Renal cortical epithelial cell (primary cell): ENCODE data around the gene ATAD3B. TPM values are rescaled to one million over a fixed set of nuclear protein-coding genes. Genes with fewer than 3 reads are reported as not detected.
"Not testable (repeated sequence)": the region's sequence is repeated elsewhere in the genome, so short reads cannot be mapped to it uniquely, and the experiment has no call there.

Source experiments
- DNase-seq: peaks from one replicate; pipeline ENCODE4 v3.0.0-alpha.2; 2011; ENCODE audit warnings: low read depth
- total RNA-seq: library from RNA; depleted of rRNA; stranded (reverse); fragments of >200 nt; gene quantifications from 2 replicates; pipeline ENCODE4 v1.2.3, GENCODE V29; 2014

The ATAD3B gene
- total RNA-seq, 1 donor from 2014 or later: 12.2 TPM

DNA sequence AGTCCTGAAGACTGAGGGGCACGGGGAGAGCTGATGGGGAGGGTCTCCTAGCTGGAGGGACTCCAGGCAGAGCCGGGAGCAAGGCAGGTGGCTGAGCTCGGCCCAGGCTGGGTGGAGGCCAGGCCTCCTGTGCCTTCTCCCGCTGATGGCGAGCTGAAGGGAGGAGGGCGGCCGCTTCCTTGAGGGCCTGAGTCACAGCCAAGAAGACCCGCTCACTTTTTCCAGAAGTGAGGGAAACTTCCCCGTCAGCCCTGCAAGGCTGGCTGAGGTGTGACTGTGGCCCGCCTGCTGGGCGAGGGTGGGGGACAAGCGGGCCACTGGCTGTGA lies 37.8 kb upstream of the ATAD3B start:
- DNase-seq: peak; percentile 17

DNA sequence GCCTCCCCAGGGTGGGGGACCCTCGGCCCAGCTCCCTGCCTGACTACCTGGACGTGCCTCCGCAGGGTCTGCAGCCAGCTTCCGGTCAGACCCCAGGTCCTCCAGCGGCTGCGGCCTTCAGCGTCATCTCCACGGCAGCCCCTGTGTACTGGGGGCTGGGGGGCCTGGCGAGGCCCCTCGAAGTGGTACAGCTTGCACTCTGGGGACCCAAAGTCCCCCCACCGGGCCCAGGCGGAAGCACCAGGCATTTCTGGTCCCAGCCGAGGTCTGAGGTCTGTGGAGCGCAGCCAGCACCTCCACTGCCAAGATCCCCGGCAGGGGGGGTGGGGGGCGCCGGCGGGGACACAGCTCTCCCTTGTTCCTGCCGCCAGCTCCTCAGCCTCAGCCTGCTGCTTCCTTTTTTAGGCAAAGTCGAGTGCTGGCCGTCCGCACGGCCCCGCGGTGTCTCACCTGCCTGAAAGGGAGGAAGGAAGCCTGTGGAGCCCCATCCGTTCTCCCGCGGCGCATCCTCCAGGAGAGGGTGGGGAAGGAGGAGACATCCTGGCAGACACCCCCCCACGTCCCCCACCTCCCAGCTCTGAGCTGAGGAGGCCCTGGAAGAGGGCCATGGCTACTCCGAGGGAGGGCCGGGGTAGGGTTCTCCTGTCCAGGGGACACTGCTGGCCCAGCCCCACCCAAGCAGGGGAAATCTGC lies 37.3 kb upstream of the ATAD3B start:
- DNase-seq: no peak

DNA sequence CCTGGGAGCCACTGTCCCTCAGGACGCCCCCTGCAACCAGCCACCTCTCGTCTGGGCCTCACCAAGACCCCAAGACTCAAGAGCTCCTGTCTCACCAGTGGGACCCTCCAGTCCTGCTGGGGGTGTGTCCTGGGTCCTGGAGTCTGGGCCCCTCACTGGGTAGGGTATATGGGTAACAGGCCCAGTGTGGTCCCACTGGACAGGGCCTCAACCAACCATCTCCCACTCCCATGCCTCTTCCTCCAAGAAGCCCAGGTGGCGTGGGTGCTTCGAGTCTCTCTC lies 36.8 kb upstream of the ATAD3B start:
- DNase-seq: no peak

DNA sequence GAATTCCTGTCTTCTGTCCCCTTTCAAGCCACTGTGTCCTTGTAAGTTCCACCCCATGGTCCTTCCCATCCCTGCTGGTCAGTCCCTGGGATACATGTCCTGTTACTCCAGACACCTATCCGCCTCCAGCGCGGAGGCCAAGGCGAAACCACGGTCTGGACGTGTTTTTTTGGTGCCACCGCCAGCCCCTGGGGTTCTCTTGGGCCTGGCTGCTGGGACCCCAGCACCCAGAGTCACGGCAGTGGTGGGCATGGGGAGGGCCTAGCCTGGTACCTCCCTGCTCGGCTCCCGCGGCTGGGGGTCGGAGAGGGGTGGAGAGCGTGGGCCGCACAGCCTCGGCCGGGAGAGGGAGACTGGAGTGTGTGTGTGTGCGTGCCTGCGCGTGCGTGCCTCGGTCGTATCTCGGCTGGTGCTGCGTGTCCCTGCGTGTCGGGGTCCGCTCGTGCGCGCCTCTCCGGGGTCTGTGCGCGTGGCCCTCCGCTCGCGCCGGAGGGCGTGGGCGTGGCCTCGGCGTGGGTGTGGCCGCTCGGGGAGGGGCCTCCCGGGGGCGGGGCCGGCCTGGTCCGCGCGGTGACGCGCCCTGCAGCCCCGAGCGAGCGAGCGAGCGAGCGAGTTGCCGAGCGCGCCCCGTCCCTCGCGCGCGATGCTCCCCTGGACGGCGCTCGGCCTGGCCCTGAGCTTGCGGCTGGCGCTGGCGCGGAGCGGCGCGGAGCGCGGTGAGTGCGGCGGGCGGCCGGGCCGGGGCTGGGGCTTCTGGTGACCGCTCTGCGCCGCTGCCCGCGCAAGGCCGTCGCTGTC lies 36.3 kb upstream of the ATAD3B start, which contains the start of gene VWA1:
Gene VWA1, plus strand, starts transcription at position 585 of the 798 bp plus-strand sequence. Its CDS starts 59 bp downstream, at position 644.
- DNase-seq: no peak

DNA sequence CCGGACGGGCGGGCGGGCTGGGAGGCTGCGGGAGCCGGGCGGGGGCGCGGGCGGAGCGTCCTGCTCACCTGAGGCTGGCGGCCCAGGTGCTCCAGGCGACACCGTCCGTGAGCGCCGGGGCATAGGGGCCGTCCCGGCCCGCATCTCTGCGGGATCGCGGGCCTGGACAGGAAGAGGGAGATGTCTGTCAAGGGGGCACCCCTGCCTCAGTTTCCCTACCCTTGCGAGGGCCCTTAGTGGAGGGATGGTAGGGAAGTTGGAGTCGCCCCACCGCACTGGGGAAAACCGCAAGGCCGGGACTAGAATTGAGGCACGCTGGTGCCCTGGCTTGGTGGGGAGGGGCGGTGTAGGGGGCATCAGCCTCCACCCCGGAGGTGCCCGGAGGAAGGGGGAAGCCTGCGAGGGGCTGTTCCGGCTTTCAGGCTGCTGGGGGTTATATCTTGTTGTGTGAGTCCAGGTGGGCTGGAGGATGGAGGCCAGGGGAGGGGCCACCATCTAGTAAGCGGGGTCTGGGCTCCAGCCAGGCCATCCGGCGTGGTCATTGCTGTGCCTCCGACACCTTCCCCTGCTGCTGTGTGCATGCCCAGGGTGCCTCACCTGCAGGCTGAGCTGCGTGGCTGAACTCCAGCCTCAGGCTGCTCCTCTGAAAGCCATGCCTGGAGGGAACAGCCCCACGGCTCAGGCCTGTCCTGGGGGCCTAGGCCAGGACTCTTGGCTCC lies 35.5 kb upstream of the ATAD3B start:
- DNase-seq: no peak

DNA sequence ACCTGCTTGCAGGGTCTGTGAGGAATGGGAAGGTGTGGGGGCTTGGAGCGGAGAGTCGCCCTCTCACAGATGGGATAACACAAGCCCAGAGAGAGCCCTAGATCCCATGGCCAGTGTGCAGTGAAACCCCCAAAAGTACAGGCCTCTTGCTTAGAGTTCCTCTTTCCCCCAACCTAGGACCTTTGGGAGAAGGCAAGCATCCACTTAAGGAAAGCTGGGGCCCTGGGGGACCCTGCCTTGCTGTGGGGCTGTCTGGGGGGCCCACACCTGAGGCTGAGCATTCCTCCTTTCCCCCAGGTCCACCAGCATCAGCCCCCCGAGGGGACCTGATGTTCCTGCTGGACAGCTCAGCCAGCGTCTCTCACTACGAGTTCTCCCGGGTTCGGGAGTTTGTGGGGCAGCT lies 34.9 kb upstream of the ATAD3B start:
- DNase-seq: no peak

DNA sequence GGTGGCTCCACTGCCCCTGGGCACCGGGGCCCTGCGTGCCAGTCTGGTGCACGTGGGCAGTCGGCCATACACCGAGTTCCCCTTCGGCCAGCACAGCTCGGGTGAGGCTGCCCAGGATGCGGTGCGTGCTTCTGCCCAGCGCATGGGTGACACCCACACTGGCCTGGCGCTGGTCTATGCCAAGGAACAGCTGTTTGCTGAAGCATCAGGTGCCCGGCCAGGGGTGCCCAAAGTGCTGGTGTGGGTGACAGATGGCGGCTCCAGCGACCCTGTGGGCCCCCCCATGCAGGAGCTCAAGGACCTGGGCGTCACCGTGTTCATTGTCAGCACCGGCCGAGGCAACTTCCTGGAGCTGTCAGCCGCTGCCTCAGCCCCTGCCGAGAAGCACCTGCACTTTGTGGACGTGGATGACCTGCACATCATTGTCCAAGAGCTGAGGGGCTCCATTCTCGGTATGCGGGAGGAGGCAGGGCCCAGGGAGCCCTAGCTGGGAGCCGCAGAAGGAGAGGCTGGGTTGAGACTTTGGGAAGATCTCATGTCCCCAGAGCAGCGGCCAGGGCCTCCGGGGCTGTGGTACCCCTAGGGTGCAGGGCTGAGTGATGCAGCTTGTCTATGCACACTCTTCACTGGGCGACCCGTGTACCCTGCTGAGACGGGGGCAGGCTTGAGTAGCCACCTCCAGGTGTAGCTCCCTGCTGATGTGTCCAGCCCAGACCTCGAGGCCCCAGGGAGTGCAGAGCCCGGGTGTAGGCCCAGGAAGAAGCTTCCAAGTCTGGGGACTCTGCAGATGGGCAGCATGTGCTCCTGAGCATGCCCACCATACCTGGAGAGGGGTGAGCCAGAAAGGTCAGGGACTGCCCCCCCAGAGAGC lies 34.3 kb upstream of the ATAD3B start:
- DNase-seq: no peak

DNA sequence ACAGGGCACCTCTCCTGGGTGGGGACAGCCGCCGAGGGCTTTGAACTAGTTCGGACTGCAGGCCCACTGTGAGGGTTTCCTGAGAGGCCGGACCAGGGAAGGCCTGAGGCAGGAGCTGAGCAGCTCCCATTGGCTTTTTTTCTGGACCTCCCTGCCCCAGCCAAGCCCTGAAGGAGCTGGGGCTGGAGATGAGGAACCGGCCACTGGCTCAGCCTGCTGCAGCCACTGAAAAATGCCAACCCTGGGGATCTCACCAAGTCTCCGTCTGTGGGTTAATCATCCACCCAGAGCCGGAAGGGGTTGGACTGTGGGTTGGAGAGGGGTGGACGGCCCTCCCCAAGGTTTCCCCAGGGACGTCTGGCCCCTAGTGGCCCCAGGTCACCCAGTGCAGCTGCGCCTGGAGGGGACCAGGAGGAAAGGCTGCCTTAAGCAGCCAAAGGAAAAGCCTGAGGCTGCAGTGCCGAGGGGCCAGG lies 33.6 kb upstream of the ATAD3B start:
- DNase-seq: peak; percentile 84

DNA sequence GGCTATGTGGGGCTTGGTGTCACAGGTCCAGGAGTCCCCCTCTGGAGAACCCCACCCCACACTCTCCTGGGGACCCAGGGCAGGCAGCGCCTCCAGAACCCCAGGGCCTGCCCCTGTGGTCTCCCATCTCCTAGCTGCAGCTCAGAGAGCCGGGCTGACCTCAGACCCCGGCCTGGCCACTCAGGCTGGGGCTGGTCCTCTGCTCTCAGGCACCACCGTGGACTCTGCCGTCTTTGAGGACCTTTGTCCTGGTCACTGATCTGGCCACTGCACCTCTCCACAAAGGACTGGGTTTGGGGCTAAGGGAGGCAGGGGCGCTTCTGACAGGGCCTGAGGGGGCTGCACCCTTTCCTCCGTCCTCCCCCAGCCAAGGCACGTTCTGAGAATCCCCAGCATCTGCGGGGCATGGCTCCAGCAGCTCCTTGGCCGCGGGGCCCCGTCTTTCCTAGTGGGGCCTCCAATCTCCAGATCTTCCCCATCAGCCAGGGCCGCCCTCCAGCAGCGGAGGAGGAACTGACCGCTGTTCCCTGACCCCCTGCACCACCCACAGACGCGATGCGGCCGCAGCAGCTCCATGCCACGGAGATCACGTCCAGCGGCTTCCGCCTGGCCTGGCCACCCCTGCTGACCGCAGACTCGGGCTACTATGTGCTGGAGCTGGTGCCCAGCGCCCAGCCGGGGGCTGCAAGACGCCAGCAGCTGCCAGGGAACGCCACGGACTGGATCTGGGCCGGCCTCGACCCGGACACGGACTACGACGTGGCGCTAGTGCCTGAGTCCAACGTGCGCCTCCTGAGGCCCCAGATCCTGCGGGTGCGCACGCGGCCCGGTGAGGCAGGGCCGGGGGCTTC lies 32.8 kb upstream of the ATAD3B start:
- no peak for DNase-seq

DNA sequence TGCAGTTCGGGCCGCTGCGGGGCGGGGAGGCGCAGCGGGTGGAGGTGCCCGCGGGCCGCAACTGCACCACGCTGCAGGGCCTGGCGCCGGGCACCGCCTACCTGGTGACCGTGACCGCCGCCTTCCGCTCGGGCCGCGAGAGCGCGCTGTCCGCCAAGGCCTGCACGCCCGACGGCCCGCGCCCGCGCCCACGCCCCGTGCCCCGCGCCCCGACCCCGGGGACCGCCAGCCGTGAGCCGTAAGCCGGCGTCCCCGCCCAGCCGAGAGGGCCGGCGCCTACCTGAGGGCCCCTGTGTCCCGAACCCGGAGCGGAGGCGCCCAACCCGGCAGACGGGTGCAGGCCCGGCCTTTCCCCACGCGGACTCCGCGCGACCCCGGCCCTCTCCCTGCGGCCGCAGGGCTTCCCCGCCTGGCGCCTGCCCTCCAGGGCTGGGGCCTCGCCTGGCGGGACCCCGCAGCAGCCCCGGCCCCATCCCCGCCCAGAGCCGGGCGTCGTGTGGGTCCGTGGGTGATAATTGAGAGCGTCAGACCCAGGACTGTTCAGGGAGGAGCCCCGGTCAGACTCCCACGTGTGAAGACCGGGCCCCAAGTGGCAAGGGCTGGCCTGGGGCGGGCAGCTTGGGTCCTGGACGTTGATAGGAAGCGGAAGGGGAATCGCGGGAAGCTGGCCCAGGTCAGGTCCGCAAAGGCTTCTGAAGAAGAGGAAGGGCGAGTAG lies 31.9 kb upstream of the ATAD3B start:
- DNase-seq: no peak

DNA sequence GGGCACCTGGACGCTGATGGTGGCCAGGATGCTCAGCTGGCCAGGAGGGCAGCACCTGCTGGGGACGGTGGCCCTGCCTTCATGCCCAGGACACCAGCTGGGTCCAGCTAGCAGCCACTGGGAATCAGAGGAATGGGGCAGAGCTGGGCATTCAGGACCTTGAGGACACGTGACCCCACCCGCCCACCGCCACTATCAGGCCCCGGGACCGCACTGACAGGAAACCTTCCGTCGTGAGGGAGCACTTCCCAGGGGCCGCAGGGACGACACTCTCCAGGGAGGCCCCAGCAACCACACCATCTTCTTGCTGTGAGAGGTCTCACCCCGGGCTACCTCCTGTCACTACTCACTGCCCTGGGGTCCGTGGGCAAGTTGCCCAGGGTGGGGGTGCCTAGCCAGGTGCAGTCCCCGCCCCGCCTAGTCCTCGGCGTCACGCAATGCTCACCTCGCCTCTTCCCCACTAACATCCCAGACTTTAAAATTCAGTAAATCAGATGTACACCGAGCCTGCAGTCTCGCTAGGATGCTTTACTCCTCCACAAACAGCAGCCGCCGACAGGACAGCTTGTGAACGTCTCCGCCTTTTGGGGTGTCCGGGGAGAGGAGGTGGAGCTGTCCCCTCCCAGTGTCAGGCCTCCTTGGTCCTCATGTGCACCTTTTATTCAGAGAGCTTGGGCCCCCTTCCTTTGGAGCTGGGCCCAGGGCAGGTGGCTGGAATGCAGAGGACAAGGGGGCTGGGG lies 31.1 kb upstream of the ATAD3B start:
- no peak for DNase-seq

DNA sequence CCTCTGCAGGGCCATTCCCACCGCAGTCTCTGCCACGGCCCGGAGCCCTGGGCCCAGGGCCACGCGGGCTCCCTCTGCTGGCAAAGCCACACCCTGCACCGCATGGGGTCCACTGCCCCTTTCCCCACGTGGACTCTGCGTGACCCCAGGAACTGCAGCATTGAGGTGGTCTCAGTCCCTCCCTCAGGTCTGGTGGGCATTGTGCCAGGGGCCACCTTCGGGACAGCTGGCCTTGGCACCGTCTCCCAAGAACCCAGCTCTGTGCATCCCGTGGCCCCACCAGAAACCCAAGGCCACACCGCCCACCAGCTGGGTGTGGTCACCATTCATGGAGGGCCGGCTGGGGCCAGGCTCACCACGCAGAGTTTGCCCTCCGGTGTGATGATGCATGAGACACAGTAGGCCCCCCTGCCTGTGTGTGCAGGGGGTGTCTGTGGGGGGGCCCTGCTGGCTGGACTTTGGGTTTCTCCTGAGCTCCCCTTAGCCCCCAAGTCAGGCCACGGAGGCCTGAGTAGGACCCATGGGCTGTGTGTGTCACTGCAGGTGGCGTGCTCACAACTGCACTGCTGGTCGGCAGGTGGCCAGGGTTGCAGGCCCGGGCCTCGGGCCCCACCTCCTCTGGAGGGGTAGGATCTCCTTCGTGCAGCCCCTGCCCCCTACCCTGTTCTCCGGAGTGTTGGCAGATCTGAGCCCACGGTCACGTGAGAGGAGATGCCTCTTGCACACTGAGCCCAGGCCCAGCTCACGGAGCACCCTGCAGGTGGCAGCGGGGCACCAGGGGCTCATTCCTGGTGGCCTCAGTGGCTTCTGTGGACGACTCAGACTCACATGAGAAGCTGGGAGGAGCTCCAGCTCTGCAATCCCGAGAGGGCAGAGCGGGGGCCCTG lies 30.3 kb upstream of the ATAD3B start:
- no peak for DNase-seq

DNA sequence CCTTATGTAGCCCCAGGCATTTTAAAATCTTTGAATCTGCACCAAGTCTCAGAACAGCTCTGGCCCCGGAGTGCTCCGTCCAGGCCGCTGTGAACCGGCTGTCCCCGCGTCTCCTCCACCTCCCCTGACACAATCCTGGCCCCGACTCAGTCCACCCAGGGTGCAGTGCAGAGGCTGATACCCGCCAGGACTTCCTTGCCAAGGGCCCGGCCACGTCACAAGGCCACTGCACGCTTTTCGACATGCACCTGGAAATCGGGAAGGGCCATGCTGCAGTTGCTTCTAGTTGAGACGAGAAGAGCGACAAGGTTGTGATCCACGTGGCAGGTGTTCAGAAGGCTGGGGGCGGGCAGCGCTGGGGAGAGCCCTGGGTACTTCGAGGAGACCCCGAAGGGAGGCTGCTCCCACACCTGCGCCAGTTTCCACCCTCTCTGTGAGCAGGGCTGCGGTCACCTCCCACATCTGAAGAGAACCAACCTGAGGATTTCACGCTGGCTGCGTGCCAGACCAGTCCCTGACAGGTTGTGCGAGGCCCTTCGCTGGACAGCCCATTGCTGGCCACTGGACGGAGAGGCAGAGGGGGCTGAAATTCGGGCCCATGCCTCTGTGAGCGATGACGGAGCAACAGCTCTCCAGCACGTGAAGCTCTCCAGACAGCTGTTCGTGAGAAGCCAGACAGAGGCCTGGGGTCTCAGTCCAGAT lies 29.3 kb upstream of the ATAD3B start:
- DNase-seq: no peak

DNA sequence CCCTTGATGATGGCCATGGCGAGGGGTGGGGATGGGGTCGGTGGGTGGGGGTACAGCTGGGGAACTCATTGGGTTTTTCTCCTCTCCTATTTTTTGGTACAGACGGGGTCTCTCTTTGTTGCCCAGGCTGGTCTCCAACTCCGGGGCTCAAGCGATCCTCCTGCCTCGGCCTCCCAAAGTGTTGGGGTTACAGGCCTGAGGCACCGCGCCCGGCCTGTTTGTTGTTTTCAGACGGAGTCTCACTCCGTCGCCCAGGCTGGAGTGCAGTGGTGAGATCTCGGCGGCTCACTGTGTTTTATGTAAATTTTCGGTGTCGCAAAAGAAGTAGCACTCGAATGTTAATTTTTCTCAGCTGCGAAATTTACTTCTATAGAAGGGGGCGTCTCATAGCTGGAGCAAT lies 24.9 kb upstream of the ATAD3B start:
- DNase-seq: not testable (repeated sequence)

DNA sequence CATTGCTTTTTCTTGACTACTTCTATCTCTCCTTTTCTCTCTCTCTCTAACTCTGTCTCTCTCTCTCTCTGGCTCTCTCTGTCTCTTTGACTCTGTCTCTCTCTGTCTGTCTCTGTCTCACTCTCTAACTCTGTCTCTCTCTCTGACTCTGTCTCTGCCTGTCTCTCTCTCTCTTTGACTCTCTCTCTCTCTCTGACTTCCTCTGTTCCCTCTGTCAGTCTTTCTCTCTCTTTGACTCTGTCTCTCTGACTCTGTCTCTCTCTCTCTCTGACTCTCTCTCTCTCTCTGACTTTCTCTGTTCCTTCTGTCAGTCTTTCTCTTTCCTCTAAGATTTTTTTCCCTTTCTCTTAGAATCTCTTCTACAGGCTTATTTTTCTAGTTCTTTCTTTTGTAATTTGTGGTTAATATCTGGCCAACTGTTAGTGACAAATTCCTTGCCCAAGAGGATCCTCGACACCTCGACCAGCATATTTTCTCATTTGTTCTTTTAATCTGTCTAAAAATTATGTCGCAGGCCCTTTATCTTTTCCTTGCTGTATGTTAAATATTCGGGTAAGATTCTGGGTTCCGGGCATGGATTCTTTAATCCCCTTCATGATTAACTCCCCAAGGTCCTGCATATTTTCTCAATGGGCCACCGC lies 22.3 kb upstream of the ATAD3B start, which contains the start of gene ATAD3C:
Gene ATAD3C, plus strand, starts transcription at position 591 of the 641 bp plus-strand sequence. CDS start 995 bp downstream, outside the sequence.
- DNase-seq: no peak

DNA sequence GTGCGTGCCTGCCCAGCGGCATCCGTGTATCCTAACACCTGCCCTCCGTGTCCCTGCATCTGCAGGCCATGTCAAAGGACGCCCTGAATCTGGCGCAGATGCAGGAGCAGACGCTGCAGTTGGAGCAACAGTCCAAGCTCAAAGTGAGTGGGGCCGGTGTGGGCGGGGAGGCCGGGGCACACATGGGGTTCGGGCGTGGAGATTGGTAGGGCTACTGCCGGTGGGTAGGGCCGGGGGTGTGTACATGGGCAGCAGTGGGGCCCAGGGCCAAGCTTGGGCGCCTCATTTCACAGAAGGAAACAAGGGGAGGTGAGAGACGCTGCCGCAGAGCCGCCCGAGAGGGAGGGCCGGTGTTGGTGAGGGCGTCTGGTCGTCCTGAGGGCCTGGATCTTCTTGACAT lies 20.9 kb upstream of the ATAD3B start:
- not testable (repeated sequence) for DNase-seq

DNA sequence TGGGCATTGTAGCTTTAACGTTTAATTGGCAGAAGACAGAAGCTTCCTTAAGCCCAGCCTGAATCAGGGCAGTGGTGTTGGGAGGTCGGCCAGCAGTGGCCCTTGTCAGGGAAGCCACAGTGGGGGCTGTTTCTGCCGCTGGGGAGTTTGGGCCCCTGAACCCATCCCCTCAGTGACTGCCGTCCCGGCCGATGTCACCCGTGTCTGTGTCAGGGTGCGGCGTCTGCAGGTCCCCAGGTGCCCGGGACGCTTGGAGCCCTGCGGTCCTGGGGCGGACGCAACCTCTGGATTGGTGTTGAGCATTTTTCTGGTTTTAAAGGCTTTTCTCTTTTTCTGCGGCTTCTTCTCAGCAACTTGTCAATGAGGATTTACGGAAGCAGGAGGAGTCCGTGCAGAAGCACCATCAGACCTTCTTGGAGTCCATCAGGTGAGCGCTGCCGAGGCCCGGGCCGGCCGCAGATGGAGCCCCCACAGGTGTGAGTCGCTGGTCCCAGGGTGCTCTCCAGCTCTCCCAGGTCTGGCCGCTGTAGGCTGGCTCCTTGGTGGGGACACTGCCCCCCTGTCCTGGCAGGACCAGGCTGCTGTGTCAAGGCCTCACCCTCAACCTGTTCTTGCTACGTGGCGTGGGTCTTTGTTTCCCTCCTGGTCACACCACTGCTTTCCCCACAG lies 19.7 kb upstream of the ATAD3B start:
- no peak for DNase-seq
